H9 (cell line): ENCODE data around the gene PARD6B. TPM values are rescaled to one million over a fixed set of nuclear protein-coding genes. Genes with fewer than 3 reads are reported as not detected.
A peak's percentile ranks its signal among the peaks of the same experiment; 100 is the strongest.

Experiments
- DNase-seq: peaks from one replicate; pipeline ENCODE4 v3.0.0-alpha.2; 2017
- H2AFZ ChIP-seq: one replicate; pipeline ENCODE4 v1.6.1; 2013; ENCODE audit warnings: mild to moderate bottlenecking, low read length, control low read depth, moderate library complexity
- H2AK5ac ChIP-seq: 2 replicates; pipeline ENCODE4 v1.6.1; 2013; ENCODE audit warnings: low read length, control low read depth, mixed read lengths; ENCODE audit not compliant: insufficient read length
- H2BK120ac ChIP-seq: one replicate; pipeline ENCODE4 v1.6.1; 2013; ENCODE audit warnings: low read depth, mild to moderate bottlenecking, low read length, control low read depth, inconsistent platforms; ENCODE audit not compliant: poor library complexity, severe bottlenecking
- H2BK12ac ChIP-seq: 2 replicates; pipeline ENCODE4 v1.6.1; 2013; ENCODE audit warnings: low read length, control low read depth, mixed read lengths, low read depth; ENCODE audit not compliant: insufficient read length
- H2BK15ac ChIP-seq: 2 replicates; pipeline ENCODE4 v1.6.1; 2013; ENCODE audit warnings: low read depth, low read length, control low read depth
- H2BK20ac ChIP-seq: one replicate; pipeline ENCODE4 v1.6.1; 2013; ENCODE audit warnings: low read depth, mild to moderate bottlenecking, low read length, control low read depth, inconsistent platforms; ENCODE audit not compliant: poor library complexity, severe bottlenecking
- H2BK5ac ChIP-seq: 2 replicates; pipeline ENCODE4 v1.6.1; 2013; ENCODE audit warnings: low read length, control low read depth, mixed read lengths; ENCODE audit not compliant: insufficient read length
- H3K14ac ChIP-seq: 2 replicates; pipeline ENCODE4 v1.6.1; 2013; ENCODE audit warnings: low read length, control low read depth; ENCODE audit not compliant: insufficient read depth
- H3K18ac ChIP-seq: 2 replicates; pipeline ENCODE4 v1.6.1; 2013; ENCODE audit warnings: low read depth, mild to moderate bottlenecking, mixed read lengths, low read length, control low read depth; ENCODE audit not compliant: insufficient read length
- H3K23ac ChIP-seq: 2 replicates; pipeline ENCODE4 v1.6.1; 2013; ENCODE audit warnings: low read length, control low read depth, mixed read lengths, low read depth; ENCODE audit not compliant: insufficient read length
- H3K23me2 ChIP-seq: 2 replicates; pipeline ENCODE4 v1.6.1; 2013; ENCODE audit warnings: low read depth, mild to moderate bottlenecking, mixed read lengths, low read length, control low read depth; ENCODE audit not compliant: insufficient read length, poor library complexity, severe bottlenecking
- H3K27ac ChIP-seq: 2 replicates; pipeline ENCODE4 v1.5.1; 2013; ENCODE audit warnings: low read length, control low read depth, mixed read lengths, low read depth; ENCODE audit not compliant: insufficient read length
- H3K27me3 ChIP-seq: 2 replicates; pipeline ENCODE4 v1.6.1; 2013; ENCODE audit warnings: low read length, control low read depth, inconsistent platforms; ENCODE audit not compliant: insufficient read depth
- H3K4ac ChIP-seq: 2 replicates; pipeline ENCODE4 v1.6.1; 2013; ENCODE audit warnings: low read depth, mild to moderate bottlenecking, control low read depth, inconsistent platforms, low read length, moderate library complexity
- H3K4me1 ChIP-seq: 2 replicates; pipeline ENCODE4 v1.6.1; 2013; ENCODE audit warnings: low read length, control low read depth, inconsistent platforms; ENCODE audit not compliant: insufficient read depth
- H3K4me2 ChIP-seq: 2 replicates; pipeline ENCODE4 v1.6.1; 2013; ENCODE audit warnings: low read length, control low read depth, mixed read lengths; ENCODE audit not compliant: insufficient read length, insufficient read depth
- H3K56ac ChIP-seq: 2 replicates; pipeline ENCODE4 v1.6.1; 2013; ENCODE audit warnings: low read depth, mild to moderate bottlenecking, mixed read lengths, low read length, control low read depth; ENCODE audit not compliant: insufficient read length
- H3K79me1 ChIP-seq: 2 replicates; pipeline ENCODE4 v1.6.1; 2013; ENCODE audit warnings: low read depth, mild to moderate bottlenecking, moderate library complexity, low read length, control low read depth, inconsistent platforms; ENCODE audit not compliant: insufficient read depth, poor library complexity, severe bottlenecking
- H3K79me2 ChIP-seq: 2 replicates; pipeline ENCODE4 v1.6.1; 2013; ENCODE audit warnings: low read length, control low read depth, inconsistent platforms; ENCODE audit not compliant: insufficient read depth
- H3K9ac ChIP-seq: 2 replicates; pipeline ENCODE4 v1.6.1; 2013; ENCODE audit warnings: low read length, control low read depth, mixed read lengths; ENCODE audit not compliant: insufficient read length; ENCODE audit errors: extremely low read depth
- H3K9me3 ChIP-seq: one replicate; pipeline ENCODE4 v1.6.1; 2013; ENCODE audit warnings: low read depth, low read length, inconsistent platforms; ENCODE audit not compliant: control insufficient read depth
- H3T11ph ChIP-seq: one replicate; pipeline ENCODE4 v1.6.1; 2013; ENCODE audit warnings: mild to moderate bottlenecking, low read length, control low read depth, inconsistent platforms
- H4K20me1 ChIP-seq: one replicate; pipeline ENCODE4 v1.6.1; 2013; ENCODE audit not compliant: control insufficient read depth, insufficient read length, insufficient read depth
- H4K5ac ChIP-seq: 2 replicates; pipeline ENCODE4 v1.6.1; 2013; ENCODE audit warnings: low read depth, mild to moderate bottlenecking, mixed read lengths, low read length, control low read depth; ENCODE audit not compliant: insufficient read length
- H4K8ac ChIP-seq: replicated peaks from 2 replicates; pipeline ENCODE4 v1.6.1; 2013; ENCODE audit warnings: low read length, control low read depth, mixed read lengths, low read depth; ENCODE audit not compliant: insufficient read length
- H4K91ac ChIP-seq: 2 replicates; pipeline ENCODE4 v1.6.1; 2013; ENCODE audit warnings: low read depth, mild to moderate bottlenecking, moderate library complexity, mixed read lengths, low read length, control low read depth; ENCODE audit not compliant: insufficient read length
- H3K27ac Mint-ChIP-seq, 3 experiments: 2 replicates in 2 of 3; 3 replicates in 1 of 3; pipeline ENCODE4 v1.8.0; 2020 to 2021; ENCODE audit warnings: mixed read lengths in 3 of 3, mild to moderate bottlenecking in 1 of 3, moderate library complexity in 1 of 3
- H3K27me3 Mint-ChIP-seq: 2 replicates; pipeline ENCODE4 v1.8.0; 2021; ENCODE audit warnings: low read depth, mild to moderate bottlenecking, moderate library complexity, mixed read lengths
- H3K36me3 Mint-ChIP-seq, 3 experiments: 2 replicates in 2 of 3; 3 replicates in 1 of 3; pipeline ENCODE4 v1.8.0; 2020 to 2021; ENCODE audit warnings: low read depth in 3 of 3, mixed read lengths in 3 of 3; ENCODE audit not compliant: insufficient read depth in 1 of 3
- H3K4me1 Mint-ChIP-seq, 2 experiments: 2 replicates each; pipeline ENCODE4 v1.8.0; 2020; ENCODE audit warnings: mixed read lengths in 2 of 2
- H3K4me3 Mint-ChIP-seq, 2 experiments: 2 replicates in 1 of 2; 3 replicates in 1 of 2; pipeline ENCODE4 v1.8.0; 2020 to 2021; ENCODE audit warnings: mild to moderate bottlenecking in 2 of 2, mixed read lengths in 2 of 2, moderate library complexity in 1 of 2
- H3K9me3 Mint-ChIP-seq, 2 experiments: 2 replicates in 1 of 2; 3 replicates in 1 of 2; pipeline ENCODE4 v1.8.0; 2020; ENCODE audit warnings: mild to moderate bottlenecking in 2 of 2, mixed read lengths in 2 of 2, moderate library complexity in 1 of 2
- WGBS: extraction: QIAGEN DNeasy Blood & Tissue Kit; methylation state at CpG from one replicate; pipeline ENCODE4 v1.1.7; 2013; ENCODE audit warnings: missing lambda C conversion rate, low lambda C conversion rate, mixed read lengths; ENCODE audit not compliant: insufficient read length; ENCODE audit errors: extremely low coverage; 5-methylcytosine and 5-hydroxymethylcytosine counted together
- total RNA-seq: library from RNA; stranded (reverse); gene quantifications from 2 replicates; pipeline ENCODE4 v1.2.1, GENCODE V29; 2021
- TF ChIP-seq, protein P1 (sequence below): fragments of 200-600 bp; sonication (generic); conservative IDR thresholded peaks from 3 replicates; pipeline ENCODE4 v1.8.0; 2021; ENCODE audit warnings: antibody characterized with exemption, mild to moderate bottlenecking

The PARD6B gene
- total RNA-seq, 1 experiment from 2014 or later: 27.4 TPM

DNA sequence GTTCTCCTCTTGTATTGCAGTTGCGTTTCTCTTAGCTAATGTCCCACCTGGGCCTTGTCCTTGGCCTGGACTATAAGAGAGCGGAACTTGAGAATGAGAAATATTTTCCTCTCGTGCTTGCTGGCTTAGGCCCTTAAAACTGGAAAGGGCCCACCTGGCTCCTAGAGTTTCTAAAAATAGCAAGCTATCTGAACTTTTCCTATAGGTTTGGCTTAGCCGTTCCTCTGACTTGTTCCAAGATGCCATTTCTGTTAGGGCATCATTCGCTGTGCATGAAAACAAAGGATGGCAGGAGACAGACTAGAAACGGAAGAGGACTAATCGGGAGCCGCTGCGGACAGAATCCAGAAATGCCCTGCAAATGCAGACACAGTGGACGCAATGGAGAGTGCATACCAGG, 44.6 kb upstream of the PARD6B start:
- no peak overlapping the region for H3K4me2 ChIP-seq
- no peak overlapping the region for H2AK5ac ChIP-seq
- H3K4me3 Mint-ChIP-seq: no peak overlapping the region
- no peaks in the 10 kb centered on the region for H3K9me3 Mint-ChIP-seq
- H2BK15ac ChIP-seq: no peak overlapping the region
- H4K20me1 ChIP-seq: no peaks in the 10 kb centered on the region
- no peaks in the 10 kb centered on the region for H3K36me3 Mint-ChIP-seq
- H2BK12ac ChIP-seq: no peak overlapping the region
- H3K23ac ChIP-seq: no peak overlapping the region
- H3K4ac ChIP-seq: no peak overlapping the region
- no peak overlapping the region for H2BK5ac ChIP-seq
- no peak overlapping the region for H2AFZ ChIP-seq
- 0 out of 2 replicates have a peak, but pooled peaks cover 3% of the 10 kb centered on the region for H3K4me1 ChIP-seq
- H2BK120ac ChIP-seq: no peak overlapping the region
- no peak overlapping the region for H4K5ac ChIP-seq
- peaks cover 22 to 28% of the 10 kb centered on the region in 2 experiments for H3K4me1 Mint-ChIP-seq
- peaks cover 16% of the 10 kb centered on the region for H3K23me2 ChIP-seq
- WGBS: no CpG with 5 or more reads among the region's 10 CpGs
- no peak overlapping the region for H2BK20ac ChIP-seq
- H3K27me3 Mint-ChIP-seq: peaks cover 15% of the 10 kb centered on the region
- H3T11ph ChIP-seq: no peak overlapping the region
- H3K9ac ChIP-seq: no peak overlapping the region
- no peaks in the 10 kb centered on the region for H3K27me3 ChIP-seq
- H4K91ac ChIP-seq: no peak overlapping the region
- TF ChIP-seq, protein P1, sequence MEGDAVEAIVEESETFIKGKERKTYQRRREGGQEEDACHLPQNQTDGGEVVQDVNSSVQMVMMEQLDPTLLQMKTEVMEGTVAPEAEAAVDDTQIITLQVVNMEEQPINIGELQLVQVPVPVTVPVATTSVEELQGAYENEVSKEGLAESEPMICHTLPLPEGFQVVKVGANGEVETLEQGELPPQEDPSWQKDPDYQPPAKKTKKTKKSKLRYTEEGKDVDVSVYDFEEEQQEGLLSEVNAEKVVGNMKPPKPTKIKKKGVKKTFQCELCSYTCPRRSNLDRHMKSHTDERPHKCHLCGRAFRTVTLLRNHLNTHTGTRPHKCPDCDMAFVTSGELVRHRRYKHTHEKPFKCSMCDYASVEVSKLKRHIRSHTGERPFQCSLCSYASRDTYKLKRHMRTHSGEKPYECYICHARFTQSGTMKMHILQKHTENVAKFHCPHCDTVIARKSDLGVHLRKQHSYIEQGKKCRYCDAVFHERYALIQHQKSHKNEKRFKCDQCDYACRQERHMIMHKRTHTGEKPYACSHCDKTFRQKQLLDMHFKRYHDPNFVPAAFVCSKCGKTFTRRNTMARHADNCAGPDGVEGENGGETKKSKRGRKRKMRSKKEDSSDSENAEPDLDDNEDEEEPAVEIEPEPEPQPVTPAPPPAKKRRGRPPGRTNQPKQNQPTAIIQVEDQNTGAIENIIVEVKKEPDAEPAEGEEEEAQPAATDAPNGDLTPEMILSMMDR: no peak
- no peaks in the 10 kb centered on the region for H3K79me1 ChIP-seq
- H3K27ac Mint-ChIP-seq: 0 out of 7 replicates have a peak overlapping the region, but pooled peaks of 1 of the 3 experiments have one; percentile 34
- H3K27ac ChIP-seq: no peak overlapping the region
- H3K14ac ChIP-seq: no peak overlapping the region
- DNase-seq: no peak
- no peak overlapping the region for H3K56ac ChIP-seq
- H3K18ac ChIP-seq: no peak overlapping the region
- no peak overlapping the region for H4K8ac ChIP-seq
- H3K9me3 ChIP-seq: no peaks in the 10 kb centered on the region
- no peaks in the 10 kb centered on the region for H3K79me2 ChIP-seq
